Thyroid gland (tissue), 4 donors: Measurements from ENCODE around the gene KDM1A. TPM values are rescaled to one million over a fixed set of nuclear protein-coding genes. Genes with fewer than 3 reads are reported as not detected.
A peak's percentile ranks its signal among the peaks of the same experiment; 100 is the strongest.

Experiments used
- DNase-seq, 2 donors: peaks; one replicate each; pipeline ENCODE4 v3.0.0-alpha.2; 2019
- H3K27ac ChIP-seq, 3 donors: fragments of 200-600 bp; sonication (generic); 1 replicate in 2 of 3; 2 replicates in 1 of 3; pipeline ENCODE4 v1.5.1; 2016 to 2019; ENCODE audit warnings: mild to moderate bottlenecking in 1 of 3, moderate library complexity in 1 of 3
- H3K27me3 ChIP-seq: fragments of 200-600 bp; sonication (generic); one replicate; pipeline ENCODE4 v1.5.1; 2019
- H3K36me3 ChIP-seq, 2 donors: fragments of 200-600 bp; sonication (generic); one replicate each; pipeline ENCODE4 v1.5.1; 2016 to 2019
- H3K4me1 ChIP-seq, 2 donors: fragments of 200-600 bp; sonication (generic); one replicate each; pipeline ENCODE4 v1.5.1; 2017 to 2019
- H3K4me3 ChIP-seq, 3 donors: fragments of 200-600 bp; sonication (generic); replicated peaks in 1 of 3; 1 replicate in 2 of 3; 2 replicates in 1 of 3; pipeline ENCODE4 v1.5.1; 2016; ENCODE audit warnings: mild to moderate bottlenecking in 1 of 3
- H3K9me3 ChIP-seq: fragments of 200-600 bp; sonication (generic); one replicate; pipeline ENCODE4 v1.5.1; 2017
- CTCF ChIP-seq, 6 experiments: fragments of 200-600 bp in 3 of 6; fragments of 450-650 bp in 3 of 6; sonication (generic) in 3 of 6; IDR thresholded peaks; one replicate each; pipeline ENCODE4 v1.5.1; 2016 to 2019; ENCODE audit warnings: antibody characterized with exemption in 6 of 6, mild to moderate bottlenecking in 2 of 6, inconsistent platforms in 1 of 6, moderate library complexity in 1 of 6
- POLR2A ChIP-seq, 2 donors: fragments of 450-650 bp; IDR thresholded peaks; one replicate each; pipeline ENCODE4 v1.6.1; 2017; ENCODE audit warnings: antibody characterized with exemption in 2 of 2, mild to moderate bottlenecking in 2 of 2, moderate library complexity in 1 of 2
- WGBS, 2 donors: methylation state at CpG; one replicate each; pipeline ENCODE4 v1.1.5; 2017; 5-methylcytosine and 5-hydroxymethylcytosine counted together
- intact Hi-C: fragments of 100-400 bp; cut with DNase I; formaldehyde crosslinking; loops from one replicate; pipeline ENCODE4 v1.15.1; 2023
- total RNA-seq, 4 donors: library from RNA; depleted of rRNA; stranded (reverse); fragments of >200 nt; gene quantifications; one replicate each; pipeline ENCODE4 v1.2.3, GENCODE V29; 2016

The KDM1A gene
- total RNA-seq, 4 donors from 2014 or later: 56.2 to 70.0 (median 65.2) TPM

DNA sequence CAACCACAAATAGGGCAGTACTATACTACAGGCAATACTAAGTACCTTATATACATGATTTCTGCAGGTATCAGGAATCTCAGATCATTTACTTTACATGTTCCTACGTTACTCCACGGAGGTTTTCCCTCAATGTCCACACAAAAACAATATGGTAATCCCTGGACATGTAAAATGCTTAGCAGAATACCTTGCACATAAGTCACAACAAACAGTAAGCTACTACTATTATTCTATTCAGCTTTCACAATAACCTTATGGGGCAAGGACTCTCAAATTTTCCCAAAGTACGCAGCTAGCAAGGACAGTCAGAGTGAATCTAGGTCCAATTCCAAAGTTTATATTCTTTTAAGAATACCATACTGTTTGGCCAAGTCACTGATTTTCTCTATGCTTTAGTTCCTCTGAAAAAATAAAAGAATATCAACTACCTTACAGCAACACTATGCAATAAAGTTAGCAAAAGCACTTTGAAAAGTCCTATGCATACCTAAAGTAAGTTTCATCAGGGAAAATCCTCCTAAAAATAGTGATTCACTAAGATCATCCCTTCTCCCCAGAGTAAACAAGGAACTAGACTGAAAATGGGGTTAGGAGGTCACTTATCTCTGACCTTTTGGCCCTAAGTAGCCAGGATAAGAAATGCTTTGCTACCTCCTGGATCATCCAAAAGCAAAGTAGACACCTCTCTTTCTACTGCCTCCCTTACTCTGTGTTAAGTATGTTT lies 82.0 kb downstream of the KDM1A start:
- WGBS, 2 donors: 87 to 90% methylated on average over 3 of the region's 3 CpGs
- intact Hi-C loops: no loop called here
- peaks cover 8 to 44% of the 10 kb centered on the region in 2 donors for H3K4me1 ChIP-seq
- no peak for DNase-seq
- H3K4me3 ChIP-seq: no peak overlapping the region
- H3K27ac ChIP-seq: peak overlapping the region in 2 of 3 donors; percentile 31 to 50
- H3K36me3 ChIP-seq: no peaks in the 10 kb centered on the region
- TF ChIP-seq POLR2A (IDR thresholded peaks at IDR 0.05) (no peak), CTCF (IDR thresholded peaks at IDR 0.05) (no peak)
- no peaks in the 10 kb centered on the region for H3K27me3 ChIP-seq
- H3K9me3 ChIP-seq: no peaks in the 10 kb centered on the region

- no peaks in the 10 kb centered on the region for H3K9me3 ChIP-seq
- no peaks in the 10 kb centered on the region for H3K27me3 ChIP-seq
- H3K36me3 ChIP-seq: no peaks in the 10 kb centered on the region
- TF ChIP-seq CTCF (IDR thresholded peaks at IDR 0.05): no peak
- TF ChIP-seq POLR2A (IDR thresholded peaks at IDR 0.05): no peak
- H3K4me3 ChIP-seq: no peak overlapping the region
- DNase-seq: no peak
- intact Hi-C loops: no loop called here
- peak overlapping the region in 2 of 3 donors; percentile 44 to 50 for H3K27ac ChIP-seq
- WGBS, 2 donors: 82 to 83% methylated on average over 2 of the region's 2 CpGs
- H3K4me1 ChIP-seq: peaks cover 8 to 44% of the 10 kb centered on the region in 2 donors
These were observed 82.6 kb downstream of the KDM1A start for GRCh38 chr1:23101887-23102286.

- H3K9me3 ChIP-seq: no peaks in the 10 kb centered on the region
- no peak for TF ChIP-seq POLR2A (IDR thresholded peaks at IDR 0.05)
- TF ChIP-seq CTCF (IDR thresholded peaks at IDR 0.05): no peak
- DNase-seq: no peak
- no peaks in the 10 kb centered on the region for H3K36me3 ChIP-seq
- WGBS, 2 donors: 64 to 70% methylated on average over 1 of the region's 1 CpG
- H3K4me3 ChIP-seq: no peak overlapping the region
- H3K27me3 ChIP-seq: no peaks in the 10 kb centered on the region
- intact Hi-C loops: no loop called here
- H3K27ac ChIP-seq: peak overlapping the region in 2 of 3 donors; percentile 44 to 50
- peaks cover 8 to 44% of the 10 kb centered on the region in 2 donors for H3K4me1 ChIP-seq
These were observed 83.0 kb downstream of the KDM1A start for GRCh38 chr1:23102289-23102688.

DNA sequence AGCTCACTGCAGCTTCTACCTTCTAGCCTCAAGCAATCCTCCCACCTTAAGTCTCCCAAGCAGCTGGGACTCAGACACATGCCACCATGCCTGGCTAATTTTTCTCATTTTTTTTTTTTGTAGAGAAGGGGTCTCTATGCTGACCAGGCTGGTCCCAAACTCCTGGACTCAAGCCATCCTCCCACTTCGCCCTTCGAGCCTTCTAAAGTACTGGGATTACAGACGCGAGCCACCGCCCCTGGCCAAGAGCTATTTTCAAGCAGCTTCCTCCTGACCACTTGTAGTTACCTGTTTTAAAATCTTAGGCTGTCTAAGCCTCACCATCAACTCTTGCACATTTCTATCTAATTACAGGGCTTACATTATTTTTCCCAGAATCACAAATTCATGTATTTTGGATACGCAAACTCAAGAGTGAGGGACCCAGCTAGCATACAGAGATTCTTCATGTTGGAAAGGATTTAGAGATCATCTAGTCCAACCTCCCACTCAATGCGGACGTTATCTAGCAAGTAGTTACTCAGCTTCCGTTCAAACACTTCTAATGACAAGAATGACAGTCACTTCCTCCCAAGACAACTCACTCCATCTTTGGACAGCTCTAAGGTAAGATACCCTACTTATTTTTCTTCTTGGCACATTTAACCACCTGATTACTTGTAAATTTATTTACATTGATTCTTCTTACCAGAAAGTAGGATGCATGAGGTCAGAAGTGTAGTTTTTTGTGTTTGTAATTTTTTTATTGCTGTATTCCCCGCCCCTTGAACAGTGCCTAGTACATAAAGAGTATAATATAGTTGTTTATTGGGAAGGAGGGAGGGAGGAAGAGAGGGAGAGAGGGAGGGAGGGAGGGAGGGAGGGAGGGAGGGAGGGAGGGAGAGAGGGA lies 84.0 kb downstream of the KDM1A start:
- 52 to 61% methylated on average over 10 of the region's 10 CpGs for WGBS, 2 donors
- H3K9me3 ChIP-seq: no peaks in the 10 kb centered on the region
- intact Hi-C loops: no loop called here
- peak overlapping the region; percentile 19 to 50 (median 19) for H3K27ac ChIP-seq
- no peaks in the 10 kb centered on the region for H3K27me3 ChIP-seq
- DNase-seq: peak; percentile 27 to 32
- peaks cover 8 to 41% of the 10 kb centered on the region in 2 donors for H3K4me1 ChIP-seq
- no peak for TF ChIP-seq CTCF (IDR thresholded peaks at IDR 0.05)
- TF ChIP-seq POLR2A (IDR thresholded peaks at IDR 0.05): no peak
- H3K4me3 ChIP-seq: no peak overlapping the region
- peaks cover 0 to 3% of the 10 kb centered on the region in 2 donors for H3K36me3 ChIP-seq
